HL-60/S4 treated with retinoic acid at 250 ng/mL for 4 days and 3 days (cell line): Measurements from ENCODE around the gene ANKRD13A.
"Not testable (repeated sequence)": the region's sequence is repeated elsewhere in the genome, so short reads cannot be mapped to it uniquely, and the experiment has no call there.

ENCODE experiments used
- in situ Hi-C: fragments of 300-500 bp; cut with MboI; formaldehyde crosslinking; loops from 2 replicates; pipeline ENCODE4 v1.7.0; 2022; ENCODE audit warnings: low sequenced_read_pairs

The ANKRD13A gene

GRCh38 chr12:109983432-109984142, 15.6 kb upstream of the ANKRD13A start:
- in situ Hi-C loops, result no loop called here

DNA sequence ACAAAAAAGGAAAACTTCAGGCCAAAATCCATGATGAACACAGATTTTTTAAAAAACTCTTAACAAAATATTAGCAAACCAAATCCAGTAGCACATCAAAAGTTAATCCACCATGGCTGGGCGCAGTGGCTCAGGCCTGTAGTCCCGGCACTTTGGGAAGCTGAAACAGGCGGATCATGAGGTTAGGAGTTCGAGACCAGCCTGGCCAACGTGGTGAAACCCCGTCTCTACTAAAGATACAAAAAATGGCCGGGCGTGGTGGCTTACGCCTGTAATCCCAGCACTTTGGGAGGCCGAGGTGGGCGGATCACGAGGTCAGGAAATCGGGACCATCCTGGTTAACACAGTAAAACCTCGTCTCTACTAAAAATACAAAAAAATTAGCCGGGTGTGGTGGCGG, 13.0 kb upstream of the ANKRD13A start:
- in situ Hi-C loops, result not testable (repeated sequence)

DNA sequence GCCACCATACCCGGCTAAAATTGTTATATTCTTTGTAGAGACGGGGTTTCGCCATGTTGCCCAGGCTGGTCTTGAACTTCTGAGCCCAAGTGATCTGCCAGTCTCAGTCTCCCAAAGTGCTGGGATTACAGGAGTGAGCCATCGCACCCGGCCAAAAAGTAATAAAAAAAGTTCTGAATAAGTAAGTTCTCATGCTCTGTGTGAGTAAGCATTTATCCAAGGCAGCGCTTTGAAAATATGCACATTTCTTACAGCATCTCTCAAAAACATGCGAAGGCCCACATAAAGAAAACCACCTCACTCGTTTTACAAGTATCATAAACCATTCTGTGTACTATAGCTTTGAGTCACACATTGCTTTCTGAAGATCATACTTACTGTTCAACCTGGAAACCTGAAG, 11.6 kb upstream of the ANKRD13A start:
- in situ Hi-C loops, result no loop called here

DNA sequence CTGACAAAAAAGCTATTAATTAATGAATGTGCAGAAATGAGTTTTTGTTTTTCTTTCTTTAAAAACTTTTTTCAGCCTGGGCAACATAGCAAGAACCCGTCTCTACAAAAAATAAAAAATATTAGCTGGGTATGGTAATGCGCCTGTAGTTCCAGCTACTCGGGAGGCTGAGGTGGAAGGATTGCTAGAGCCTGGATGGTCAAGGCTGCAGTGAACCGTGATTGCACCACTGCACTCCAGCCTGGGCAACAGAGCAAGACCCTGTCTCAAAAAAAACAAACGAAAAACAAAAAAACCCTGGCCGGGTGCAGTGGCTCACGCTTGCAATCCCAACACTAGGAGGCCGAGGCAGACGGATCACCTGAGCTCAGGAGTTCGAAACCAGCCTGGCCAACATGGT, 11.0 kb upstream of the ANKRD13A start:
- in situ Hi-C loops, result no loop called here

DNA sequence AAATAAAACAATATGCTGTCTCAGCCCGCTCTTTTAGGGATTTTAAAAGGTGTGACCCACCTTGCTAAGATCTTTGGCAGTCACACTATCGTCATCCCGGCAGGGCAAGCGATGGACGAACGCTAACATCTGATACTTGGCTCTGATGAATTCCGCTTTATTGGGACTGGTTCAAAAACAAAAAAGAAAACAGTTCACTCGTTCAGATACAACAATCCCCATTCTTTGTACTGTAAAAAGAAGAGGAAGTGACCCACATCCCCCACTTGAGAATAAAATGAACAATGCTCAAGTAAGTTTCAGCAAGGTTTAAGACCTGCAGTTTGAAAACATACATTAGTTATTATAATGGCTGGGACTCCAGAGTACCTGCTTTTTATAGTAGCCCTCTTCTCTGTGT, 10.3 kb upstream of the ANKRD13A start:
- in situ Hi-C loops, result no loop called here

DNA sequence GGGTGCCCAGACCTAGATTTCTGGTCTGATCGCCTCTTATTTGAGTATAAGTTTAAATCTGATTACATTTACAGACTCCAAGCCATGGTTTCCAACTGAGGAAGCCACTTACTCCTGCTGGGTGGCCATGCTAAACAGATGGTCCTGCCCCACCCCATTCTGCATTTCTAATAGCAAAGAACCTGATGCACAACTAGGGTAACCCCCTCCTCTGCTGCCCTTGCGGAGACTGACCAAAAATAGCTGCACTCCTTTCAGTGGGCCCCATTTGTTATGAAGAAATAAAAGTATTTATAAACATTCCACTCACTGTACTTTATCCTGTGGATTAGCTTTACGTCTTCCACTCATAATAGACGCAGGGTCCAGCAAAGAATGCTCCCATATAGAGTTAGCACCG, 9.8 kb upstream of the ANKRD13A start:
- in situ Hi-C loops, result no loop called here

DNA sequence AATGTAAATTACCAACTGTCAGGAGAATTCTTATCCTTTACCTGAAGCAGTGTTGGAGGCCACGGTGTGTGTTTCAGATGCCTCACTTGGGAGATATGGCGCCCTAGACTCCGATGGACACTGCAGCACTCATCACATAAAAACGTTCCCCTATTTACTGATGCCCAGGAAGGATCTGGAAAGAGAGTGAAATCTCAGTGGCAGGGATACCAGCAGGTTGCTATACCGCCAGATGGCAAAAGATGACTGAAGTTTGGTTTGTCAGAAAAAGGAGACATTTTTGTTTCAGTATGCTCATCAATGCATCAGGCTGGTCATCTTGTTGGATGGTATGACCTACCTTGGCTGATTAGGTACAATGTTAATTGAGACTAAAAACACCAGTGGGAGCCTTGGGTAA, 7.6 kb upstream of the ANKRD13A start:
- in situ Hi-C loops, result no loop called here

GRCh38 chr12:109993091-109993490, 6.1 kb upstream of the ANKRD13A start:
- in situ Hi-C loops, result no loop called here

- in situ Hi-C loops, result no loop called here
Observed at GRCh38 chr12:109994401-109995175, 4.6 kb upstream of the ANKRD13A start.

DNA sequence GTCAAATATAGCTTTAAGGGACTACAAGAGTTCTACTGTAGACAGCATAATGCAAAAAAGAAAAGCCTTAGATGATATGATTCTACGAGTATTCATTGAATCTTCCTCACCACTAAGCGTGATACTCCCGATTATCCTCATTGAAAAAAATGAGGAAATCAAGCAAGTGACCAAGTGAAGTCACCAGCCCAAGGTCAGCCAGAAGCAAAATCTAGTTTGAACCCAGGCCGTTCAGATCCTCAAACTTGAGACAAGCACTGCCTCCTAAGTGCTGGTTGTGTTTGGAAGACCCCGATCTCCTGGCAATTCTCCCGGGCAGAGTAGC, 3.9 kb upstream of the ANKRD13A start:
- in situ Hi-C loops, result no loop called here

- in situ Hi-C loops, result no loop called here
Observed at GRCh38 chr12:109995686-109996482, 3.3 kb upstream of the ANKRD13A start, which contains the start of gene GIT2. Gene GIT2 (minus strand): TSS chr12:109996368. CDS start chr12:109996224, 144 bp downstream.

DNA sequence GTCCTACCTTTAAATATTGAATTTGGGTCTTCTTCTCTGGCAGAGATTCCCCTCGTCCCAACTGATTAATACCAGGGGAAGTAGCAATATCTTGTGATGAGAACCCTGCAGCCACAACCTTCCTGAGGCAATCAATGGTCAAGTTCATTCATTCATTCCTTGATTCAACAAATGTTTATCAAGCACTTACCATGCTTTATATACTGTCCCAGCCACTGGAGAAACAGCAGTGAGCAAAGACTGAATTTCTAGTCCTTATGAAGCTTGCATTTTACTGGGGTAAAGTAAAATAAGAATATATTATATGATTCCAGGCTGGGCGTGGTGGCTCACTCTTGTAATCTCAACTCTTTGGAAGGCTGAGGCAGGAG, 2.8 kb upstream of the ANKRD13A start:
- in situ Hi-C loops, result no loop called here

- in situ Hi-C loops, result no loop called here
Observed at GRCh38 chr12:109997393-109997792, 1.8 kb upstream of the ANKRD13A start.

DNA sequence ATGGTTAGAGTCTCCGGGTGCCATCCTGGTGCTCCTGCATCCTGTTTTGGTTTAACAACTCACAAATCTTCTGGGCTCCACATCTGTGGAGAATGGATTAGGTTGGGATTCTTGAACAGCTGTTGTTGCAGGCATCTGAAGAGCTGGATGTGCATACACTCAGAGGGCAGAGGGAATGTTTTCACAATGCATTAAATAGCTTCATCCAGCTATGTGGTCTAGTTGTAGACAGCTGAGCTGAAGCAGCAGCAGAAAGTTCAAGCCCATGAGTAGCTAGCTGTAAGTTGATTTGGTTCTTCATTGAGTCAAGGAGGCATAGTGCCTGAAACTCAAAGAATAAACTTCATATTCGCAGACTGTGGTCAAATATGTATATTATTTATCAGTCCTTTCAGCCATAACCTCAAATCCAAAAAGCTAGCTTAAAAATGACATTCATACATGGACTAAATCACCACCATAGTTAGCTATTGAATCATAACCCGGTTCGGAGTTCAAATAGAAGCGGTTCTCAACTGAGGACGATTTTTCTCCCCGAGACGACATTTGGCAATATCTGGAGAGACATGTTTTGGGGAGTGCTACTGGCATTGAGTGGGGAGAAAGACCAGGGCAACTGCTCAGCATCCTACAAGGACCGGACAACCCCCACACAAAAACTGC, 858 bp upstream of the ANKRD13A start:
- in situ Hi-C loops, result no loop called here

- in situ Hi-C loops, result no loop called here
Observed at GRCh38 chr12:109999649-109999971, 380 bp downstream of the ANKRD13A start.

GRCh38 chr12:109999983-110000505, 814 bp downstream of the ANKRD13A start:
- in situ Hi-C loops, result no loop called here

DNA sequence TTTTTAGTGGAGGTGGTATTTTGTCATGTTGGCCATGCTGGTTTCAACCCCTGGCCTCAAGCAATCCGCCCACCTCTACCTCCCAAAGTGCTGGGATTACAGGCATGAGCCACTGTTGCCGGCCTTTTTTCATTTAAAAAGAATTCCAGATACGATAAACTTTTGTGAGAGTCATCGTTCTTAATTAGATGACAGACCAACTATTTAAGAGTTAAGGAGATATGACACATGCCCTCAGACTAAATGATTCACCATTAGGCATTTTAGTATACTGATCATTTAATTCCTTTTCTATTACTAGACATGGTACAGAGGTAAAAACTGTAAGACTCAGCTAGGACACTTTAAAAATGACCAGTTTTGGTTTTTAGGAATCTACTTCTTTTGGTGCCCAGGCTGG, 2.4 kb downstream of the ANKRD13A start:
- in situ Hi-C loops, result no loop called here

DNA sequence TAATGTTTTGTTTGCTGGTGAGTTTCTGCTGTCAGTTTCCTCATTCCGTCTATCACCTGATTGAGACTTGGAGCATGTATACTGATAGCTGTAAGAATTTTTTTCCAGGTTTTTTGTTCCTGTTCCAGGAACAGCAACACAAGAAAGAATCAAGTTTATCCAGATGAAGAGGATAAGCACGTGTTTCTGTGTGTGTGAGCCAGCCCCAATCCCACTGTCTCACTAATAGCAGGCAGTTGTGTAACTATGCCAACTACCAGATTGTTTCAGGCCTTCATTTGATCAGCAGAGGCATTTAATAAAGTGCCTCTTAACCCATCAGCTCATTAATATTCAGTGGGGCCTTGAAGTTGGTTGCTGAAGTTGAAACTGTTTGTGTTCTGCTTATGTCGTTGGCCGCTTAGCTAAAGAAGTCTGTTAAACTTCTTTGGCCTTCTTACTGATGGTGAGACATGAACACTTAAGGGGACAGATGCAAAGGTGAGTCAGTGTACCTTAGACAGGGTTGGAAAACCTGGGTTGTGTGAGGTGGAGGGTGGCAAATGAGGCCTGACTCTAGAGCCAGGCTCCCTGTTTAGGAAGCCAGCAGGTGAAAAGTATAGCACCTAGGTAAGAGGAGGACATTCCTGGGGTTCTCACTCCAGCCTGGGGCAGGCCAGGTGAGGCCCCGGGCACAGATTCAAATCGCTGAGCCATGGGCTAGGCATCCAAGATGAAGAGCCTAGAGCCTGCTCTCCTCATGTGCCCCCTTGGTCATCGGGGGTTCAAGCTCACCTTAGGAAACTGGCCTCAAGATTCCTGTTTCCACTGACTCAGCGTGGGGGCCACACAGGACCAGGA, 3.7 kb downstream of the ANKRD13A start:
- in situ Hi-C loops, result no loop called here

DNA sequence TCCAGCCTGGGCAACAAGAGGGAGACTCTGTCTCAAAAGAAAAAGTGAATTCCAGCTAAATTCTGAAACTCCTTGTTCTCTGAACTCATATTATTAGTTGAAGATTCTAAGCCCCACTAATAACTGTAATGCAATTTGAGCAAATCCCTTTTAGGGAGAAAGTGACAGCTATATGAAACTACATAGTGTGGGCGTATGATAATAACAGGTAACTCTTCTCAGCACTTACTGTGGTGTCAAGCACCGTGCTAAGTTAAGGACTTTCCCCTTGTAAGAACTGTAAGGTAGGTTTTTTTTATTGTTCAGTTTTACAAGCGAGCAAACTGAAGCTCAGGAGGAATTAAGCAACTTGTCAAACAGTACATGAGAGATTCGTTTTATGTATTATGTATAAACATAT, 5.4 kb downstream of the ANKRD13A start:
- in situ Hi-C loops, result no loop called here

GRCh38 chr12:110005319-110005973, 6.2 kb downstream of the ANKRD13A start:
- in situ Hi-C loops, result no loop called here
